ENCODE data around the gene CBX3. TPM values are rescaled to one million over a fixed set of nuclear protein-coding genes. Genes with fewer than 3 reads are reported as not detected.

CBX3 gene
- total RNA-seq, 4 donors from 2014 or later, result 30.5 to 178 (median 88.1) TPM

DNA sequence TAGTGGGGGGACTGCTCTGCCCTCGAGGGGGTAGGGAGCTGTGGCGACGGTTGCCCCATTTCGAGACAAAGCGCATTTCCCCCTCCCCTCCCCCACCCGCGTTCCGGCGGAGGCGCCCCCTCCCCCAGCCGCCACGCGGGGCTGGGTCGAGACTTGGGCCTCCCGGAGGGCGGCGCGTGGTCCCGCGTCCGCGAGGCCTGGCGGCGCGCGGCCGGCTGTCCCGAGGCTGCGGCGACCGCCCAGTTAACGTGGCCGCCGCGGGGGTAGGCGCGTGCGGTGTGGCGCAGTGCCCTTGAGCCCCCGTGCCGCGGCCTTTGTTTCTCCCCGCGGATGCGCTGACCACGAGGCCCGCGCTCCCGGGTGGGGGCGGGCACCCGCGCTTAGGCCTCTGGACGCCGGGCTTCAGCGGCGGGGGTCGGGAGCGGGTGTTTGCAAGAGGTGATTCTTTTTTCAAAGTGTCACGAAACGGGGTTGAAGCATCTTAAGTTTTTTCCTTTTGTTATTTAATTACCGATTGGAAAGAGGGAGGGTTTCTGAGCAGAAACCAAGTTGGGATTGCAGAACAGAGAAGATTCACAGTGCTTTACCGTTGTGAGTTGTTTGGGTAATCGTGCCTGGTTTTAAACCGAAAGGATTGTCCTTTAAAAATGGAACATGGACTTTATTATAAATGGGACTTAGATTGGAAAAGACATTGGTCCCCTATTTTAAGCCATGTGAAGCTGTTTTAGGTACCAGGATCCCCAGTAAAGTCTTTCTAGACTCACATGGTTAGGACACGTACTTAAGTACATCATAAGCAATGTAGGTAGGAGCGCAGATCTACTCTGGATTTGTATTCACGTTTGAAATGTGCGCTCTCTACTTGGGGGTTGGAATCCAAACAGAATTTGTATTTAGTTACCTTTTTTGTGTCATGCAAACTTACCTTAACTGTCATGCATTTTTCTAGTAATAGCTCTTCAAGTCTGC lies 760 bp downstream of the CBX3 start:
- TF ChIP-seq POLR2A (IDR thresholded peaks at IDR 0.05), result no peak
- TF ChIP-seq, protein P1, sequence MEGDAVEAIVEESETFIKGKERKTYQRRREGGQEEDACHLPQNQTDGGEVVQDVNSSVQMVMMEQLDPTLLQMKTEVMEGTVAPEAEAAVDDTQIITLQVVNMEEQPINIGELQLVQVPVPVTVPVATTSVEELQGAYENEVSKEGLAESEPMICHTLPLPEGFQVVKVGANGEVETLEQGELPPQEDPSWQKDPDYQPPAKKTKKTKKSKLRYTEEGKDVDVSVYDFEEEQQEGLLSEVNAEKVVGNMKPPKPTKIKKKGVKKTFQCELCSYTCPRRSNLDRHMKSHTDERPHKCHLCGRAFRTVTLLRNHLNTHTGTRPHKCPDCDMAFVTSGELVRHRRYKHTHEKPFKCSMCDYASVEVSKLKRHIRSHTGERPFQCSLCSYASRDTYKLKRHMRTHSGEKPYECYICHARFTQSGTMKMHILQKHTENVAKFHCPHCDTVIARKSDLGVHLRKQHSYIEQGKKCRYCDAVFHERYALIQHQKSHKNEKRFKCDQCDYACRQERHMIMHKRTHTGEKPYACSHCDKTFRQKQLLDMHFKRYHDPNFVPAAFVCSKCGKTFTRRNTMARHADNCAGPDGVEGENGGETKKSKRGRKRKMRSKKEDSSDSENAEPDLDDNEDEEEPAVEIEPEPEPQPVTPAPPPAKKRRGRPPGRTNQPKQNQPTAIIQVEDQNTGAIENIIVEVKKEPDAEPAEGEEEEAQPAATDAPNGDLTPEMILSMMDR (IDR thresholded peaks at IDR 0.05), result no peak
- intact Hi-C loops (cut with DNase I; ENCODE audit: low total_unique reads), result no loop called here
- peak in 1 of 2 donors; percentile 30 for DNase-seq
- Histone ChIP-seq H3K4me1 (peaks cover 0 to 5% of the 10 kb centered on the region in 2 donors), H3K9me3 (no peaks in the 10 kb centered on the region), H3K4me3 (peak overlapping the region; percentile 88 to 97), H3K27me3 (no peaks in the 10 kb centered on the region), H3K36me3 (no peaks in the 10 kb centered on the region), H3K27ac (peak overlapping the region; percentile 100)

DNA sequence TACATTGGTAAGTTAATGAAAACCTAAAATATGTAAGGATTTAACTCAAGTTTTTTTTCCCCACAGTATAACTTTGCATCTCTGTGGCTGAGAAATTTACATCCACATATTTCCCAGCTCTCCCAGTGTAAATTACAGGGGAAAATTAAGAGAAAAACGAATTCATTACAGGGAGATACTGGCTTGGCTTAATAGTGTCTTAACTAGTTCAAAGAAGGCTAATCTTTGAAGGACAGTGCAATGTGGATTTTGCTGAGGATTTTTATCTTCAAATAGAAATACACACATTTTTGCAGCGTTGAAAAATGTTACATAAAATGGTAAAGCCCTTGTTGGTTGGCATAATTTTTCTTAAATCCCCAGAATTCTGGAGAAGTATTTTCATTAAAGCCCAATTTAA lies 1.5 kb downstream of the CBX3 start:
- intact Hi-C loops (cut with DNase I; ENCODE audit: low total_unique reads), result no loop called here
- H3K4me3 ChIP-seq, result peak overlapping the region in 1 of 2 donors; percentile 88
- no peaks in the 10 kb centered on the region for H3K9me3 ChIP-seq
- H3K36me3 ChIP-seq, result no peaks in the 10 kb centered on the region
- no peaks in the 10 kb centered on the region for H3K4me1 ChIP-seq
- no peak for DNase-seq
- TF ChIP-seq, protein P1 (IDR thresholded peaks at IDR 0.05), result no peak
- H3K27ac ChIP-seq, result peak overlapping the region; percentile 100
- no peaks in the 10 kb centered on the region for H3K27me3 ChIP-seq

DNA sequence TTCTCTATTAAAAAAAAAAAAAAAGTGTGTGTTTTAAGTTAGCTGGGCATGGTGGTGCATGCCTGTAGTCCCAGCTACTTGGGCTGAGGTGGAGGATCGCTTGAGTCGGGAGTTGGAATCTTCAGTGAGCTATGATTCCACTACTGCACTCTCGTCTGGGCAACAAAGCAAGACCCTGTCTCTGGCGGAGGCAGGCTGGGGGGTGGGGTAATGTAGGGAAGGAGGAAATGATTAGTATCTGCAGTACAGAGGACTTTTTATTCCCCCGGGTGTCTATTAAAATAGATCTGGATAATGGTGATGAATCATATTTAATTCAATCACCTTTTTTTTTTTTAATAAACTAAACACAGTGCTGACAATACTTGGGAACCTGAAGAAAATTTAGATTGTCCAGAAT lies 6.5 kb downstream of the CBX3 start:
- TF ChIP-seq, protein P1 (IDR thresholded peaks at IDR 0.05), result no peak
- no peak for TF ChIP-seq POLR2A (IDR thresholded peaks at IDR 0.05)
- DNase-seq, result no peak
- no peaks in the 10 kb centered on the region for H3K4me1 ChIP-seq
- no peaks in the 10 kb centered on the region for H3K27me3 ChIP-seq
- no peak overlapping the region for H3K27ac ChIP-seq
- no peak overlapping the region for H3K4me3 ChIP-seq
- no peaks in the 10 kb centered on the region for H3K36me3 ChIP-seq
- intact Hi-C loops (cut with DNase I; ENCODE audit: low total_unique reads), result no loop called here
- H3K9me3 ChIP-seq, result no peaks in the 10 kb centered on the region

DNA sequence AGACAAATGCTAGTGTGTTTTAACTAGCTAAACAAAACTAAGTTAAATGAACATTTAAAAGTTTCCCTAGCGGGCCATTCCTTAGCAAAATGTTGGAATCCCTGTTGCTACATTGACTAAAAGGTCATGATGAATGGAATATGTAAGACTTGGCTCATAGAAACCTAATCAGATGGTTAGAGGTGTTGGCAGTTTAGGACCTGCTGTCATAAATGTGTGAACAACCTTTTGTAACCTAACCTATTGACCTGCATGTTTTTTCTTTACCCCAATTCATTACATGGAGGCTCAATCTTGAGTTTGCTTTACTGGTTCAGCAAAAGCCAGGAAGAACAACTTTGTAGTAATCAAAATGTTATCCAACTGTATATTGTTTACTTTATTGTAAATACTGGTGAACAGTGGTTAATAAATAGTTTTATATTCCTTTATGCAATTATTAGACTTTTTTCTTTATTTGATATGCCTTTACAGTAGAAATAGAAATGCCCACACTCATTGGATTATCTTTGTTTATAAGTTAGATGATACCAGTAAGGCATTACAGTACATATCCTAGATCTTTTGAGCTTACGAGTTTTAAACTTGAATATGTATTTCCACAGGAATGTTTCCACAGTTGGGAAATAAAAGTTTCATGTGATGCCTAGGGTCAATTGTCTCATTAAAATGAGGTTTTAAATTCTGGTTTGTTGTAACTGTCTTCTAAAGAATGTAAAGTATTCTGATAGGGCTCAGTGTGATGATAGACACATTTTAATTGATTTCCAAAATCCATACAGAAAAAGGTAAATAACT lies 11.6 kb downstream of the CBX3 start:
- no peak for DNase-seq
- H3K27me3 ChIP-seq, result no peaks in the 10 kb centered on the region
- H3K27ac ChIP-seq, result no peak overlapping the region
- H3K4me1 ChIP-seq, result no peaks in the 10 kb centered on the region
- intact Hi-C loops (cut with DNase I; ENCODE audit: low total_unique reads), result no loop called here
- no peak overlapping the region for H3K4me3 ChIP-seq
- no peaks in the 10 kb centered on the region for H3K36me3 ChIP-seq
- TF ChIP-seq, protein P1 (IDR thresholded peaks at IDR 0.05), result no peak
- TF ChIP-seq POLR2A (IDR thresholded peaks at IDR 0.05), result no peak
- no peaks in the 10 kb centered on the region for H3K9me3 ChIP-seq
